Mammary epithelial cell (primary cell): ENCODE results near the gene C1orf53.

Source experiments
- EZH2 ChIP-seq: IDR thresholded peaks from 2 replicates; pipeline ENCODE4 v1.6.1; 2012; ENCODE audit warnings: low read length, inconsistent platforms, borderline replicate concordance
- TF ChIP-seq, protein P1 (sequence below), 2 donors: IDR thresholded peaks in 1 of 2; conservative IDR thresholded peaks in 1 of 2; 2 replicates each; pipeline ENCODE4 v1.5.1; 2011 to 2012; ENCODE audit warnings: inconsistent platforms in 2 of 2, low read length in 2 of 2, mild to moderate bottlenecking in 2 of 2, control low read depth in 1 of 2, low read depth in 1 of 2; ENCODE audit not compliant: insufficient read depth in 1 of 2; ENCODE audit errors: extremely low read depth in 1 of 2

GRCh38 chr1:197905699-197906351 is 3.4 kb downstream of the C1orf53 start:
- TF ChIP-seq, protein P1, sequence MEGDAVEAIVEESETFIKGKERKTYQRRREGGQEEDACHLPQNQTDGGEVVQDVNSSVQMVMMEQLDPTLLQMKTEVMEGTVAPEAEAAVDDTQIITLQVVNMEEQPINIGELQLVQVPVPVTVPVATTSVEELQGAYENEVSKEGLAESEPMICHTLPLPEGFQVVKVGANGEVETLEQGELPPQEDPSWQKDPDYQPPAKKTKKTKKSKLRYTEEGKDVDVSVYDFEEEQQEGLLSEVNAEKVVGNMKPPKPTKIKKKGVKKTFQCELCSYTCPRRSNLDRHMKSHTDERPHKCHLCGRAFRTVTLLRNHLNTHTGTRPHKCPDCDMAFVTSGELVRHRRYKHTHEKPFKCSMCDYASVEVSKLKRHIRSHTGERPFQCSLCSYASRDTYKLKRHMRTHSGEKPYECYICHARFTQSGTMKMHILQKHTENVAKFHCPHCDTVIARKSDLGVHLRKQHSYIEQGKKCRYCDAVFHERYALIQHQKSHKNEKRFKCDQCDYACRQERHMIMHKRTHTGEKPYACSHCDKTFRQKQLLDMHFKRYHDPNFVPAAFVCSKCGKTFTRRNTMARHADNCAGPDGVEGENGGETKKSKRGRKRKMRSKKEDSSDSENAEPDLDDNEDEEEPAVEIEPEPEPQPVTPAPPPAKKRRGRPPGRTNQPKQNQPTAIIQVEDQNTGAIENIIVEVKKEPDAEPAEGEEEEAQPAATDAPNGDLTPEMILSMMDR (conservative IDR thresholded peaks at IDR 0.05 in 1 of 2, IDR thresholded peaks at IDR 0.05 in 1 of 2; ENCODE audit: extremely low read depth in 1 of 2, insufficient read depth in 1 of 2, low read depth in 1 of 2, low read length in 2 of 2): no peak
- TF ChIP-seq EZH2: no peak
